ENCODE data around the gene SPEM3.

The SPEM3 gene

DNA sequence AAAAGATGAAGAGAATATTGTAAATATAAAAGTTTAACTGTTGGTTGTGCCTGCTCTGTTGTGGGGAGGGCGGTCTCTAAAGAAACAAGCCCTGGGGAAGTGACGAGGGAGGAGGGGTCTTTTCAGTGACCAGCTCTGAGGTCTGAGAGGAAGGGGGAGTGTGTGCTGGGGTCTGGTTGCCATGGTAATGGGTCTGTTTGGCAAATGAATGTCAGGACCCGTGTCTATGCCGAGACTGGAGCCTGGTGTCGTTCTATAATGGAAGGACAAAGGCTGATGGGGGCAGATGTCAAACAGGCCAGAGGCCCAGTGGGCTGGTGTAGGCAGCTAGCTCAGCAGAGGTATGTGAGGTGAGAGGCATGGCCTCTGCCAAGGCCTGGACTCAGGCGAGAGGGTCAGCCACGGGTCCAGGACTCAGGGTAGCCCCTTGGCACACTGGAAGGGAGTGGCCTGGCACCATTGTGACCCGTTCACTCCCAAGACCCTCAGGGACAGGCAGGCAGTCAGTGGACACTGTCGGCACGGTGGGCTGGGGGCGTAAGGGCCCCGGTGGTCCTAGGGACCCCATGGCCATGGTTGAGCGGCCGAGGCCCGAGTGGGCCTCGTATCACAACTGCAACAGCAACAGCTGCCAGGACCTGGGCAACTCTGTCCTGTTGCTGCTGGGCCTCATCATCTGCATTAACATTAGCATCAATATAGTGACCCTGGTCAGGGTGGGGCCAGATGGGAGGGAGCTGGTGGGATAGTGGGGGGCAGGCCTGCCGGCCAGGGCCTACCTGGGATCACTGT is 8.6 kb upstream of the SPEM3 start, which contains the start of gene SPEM1:
TSS of gene SPEM1 (plus strand) at position 506 of the 792 bp plus-strand sequence. CDS start at position 567, 61 bp downstream.
- H3K27ac ChIP-seq: no peak within 1 kb of the TSS

GRCh38 chr17:7421186-7421585 is 7.5 kb upstream of the SPEM3 start:
- DNase-seq: no peak
- no peak overlapping the region for H3K4me3 ChIP-seq
- peaks cover 0 to 9% of the 10 kb centered on the region in 2 donors for H3K27me3 ChIP-seq
- intact Hi-C loops (cut with DNase I; ENCODE audit: low total_unique reads): no loop called here
- peaks cover 0 to 19% (median 13%) of the 10 kb centered on the region in 3 donors for H3K36me3 ChIP-seq
- no peaks in the 10 kb centered on the region for H3K4me1 ChIP-seq
- no peak overlapping the region for H3K27ac ChIP-seq
- TF ChIP-seq CTCF (IDR thresholded peaks at IDR 0.05): no peak
- H3K9me3 ChIP-seq: no peaks in the 10 kb centered on the region

More for the DNA sequence above, 8.6 kb upstream of the SPEM3 start, which contains the start of gene SPEM1:
- Histone ChIP-seq H3K27me3 (peaks cover 0 to 9% of the 10 kb centered on the region in 2 donors), H3K9me3 (no peaks in the 10 kb centered on the region), H3K4me1 (no peaks in the 10 kb centered on the region), H3K4me3 (no peak within 1 kb of the TSS), H3K36me3 (peaks cover 0 to 31% (median 16%) of the 10 kb centered on the region in 3 donors)
- intact Hi-C loops (cut with DNase I; ENCODE audit: low total_unique reads): no loop called here
- DNase-seq: no peak
- no peak for TF ChIP-seq CTCF (IDR thresholded peaks at IDR 0.05)

DNA sequence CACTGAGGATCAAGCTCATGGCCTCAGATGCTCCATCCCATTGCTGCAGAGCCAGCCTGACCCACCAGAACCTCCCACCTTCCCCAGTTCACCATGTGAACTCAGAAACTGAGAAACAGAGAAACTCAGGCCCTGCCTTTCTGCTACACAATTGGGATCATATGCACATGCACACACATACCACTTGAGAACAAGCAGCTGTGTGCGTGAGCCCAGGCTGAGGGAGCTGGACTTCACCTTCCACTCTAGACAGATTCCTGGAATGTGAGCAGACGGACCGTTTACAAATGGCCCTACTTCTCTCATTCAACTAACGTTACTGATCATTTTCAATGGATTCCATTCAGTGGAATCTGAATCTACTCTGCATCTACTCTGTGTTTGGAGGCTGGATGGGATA is 5.0 kb upstream of the SPEM3 start:
- Histone ChIP-seq H3K4me1 (no peaks in the 10 kb centered on the region), H3K27me3 (peaks cover 0 to 7% of the 10 kb centered on the region in 2 donors), H3K4me3 (no peak overlapping the region), H3K36me3 (no peaks in the 10 kb centered on the region), H3K9me3 (no peaks in the 10 kb centered on the region), H3K27ac (no peak overlapping the region)
- intact Hi-C loops (cut with DNase I; ENCODE audit: low total_unique reads): no loop called here
- TF ChIP-seq CTCF (IDR thresholded peaks at IDR 0.05): no peak
- DNase-seq: no peak

DNA sequence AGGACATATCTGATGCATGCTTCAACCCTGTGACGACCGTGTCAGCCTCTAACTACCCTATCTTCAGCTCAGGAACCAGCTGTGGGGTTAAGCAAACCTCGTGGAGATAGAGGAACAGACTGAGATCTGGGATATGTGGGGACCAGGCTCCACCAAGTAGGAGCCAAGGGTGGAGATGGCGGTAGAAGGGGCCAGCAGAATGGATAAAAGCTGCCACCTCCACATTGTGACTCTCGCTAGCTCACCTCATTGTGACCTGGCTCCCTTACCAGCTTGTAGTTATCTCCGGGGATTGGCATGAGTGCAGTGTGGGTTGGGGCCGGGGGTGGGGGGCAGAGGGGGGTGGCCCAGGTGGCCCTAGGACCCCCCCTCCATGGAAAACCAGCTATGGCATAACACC is 3.3 kb upstream of the SPEM3 start, which contains the start of gene SPEM2:
TSS of gene SPEM2 (plus strand) at position 301 of the 400 bp plus-strand sequence. CDS start at position 374, 73 bp downstream.
- Histone ChIP-seq H3K27ac (no peak within 1 kb of the TSS), H3K4me3 (no peak within 1 kb of the TSS), H3K9me3 (no peaks in the 10 kb centered on the region), H3K4me1 (no peaks in the 10 kb centered on the region), H3K27me3 (no peaks in the 10 kb centered on the region), H3K36me3 (no peaks in the 10 kb centered on the region)
- no peak for TF ChIP-seq CTCF (IDR thresholded peaks at IDR 0.05)
- DNase-seq: no peak
- intact Hi-C loops (cut with DNase I; ENCODE audit: low total_unique reads): no loop called here

DNA sequence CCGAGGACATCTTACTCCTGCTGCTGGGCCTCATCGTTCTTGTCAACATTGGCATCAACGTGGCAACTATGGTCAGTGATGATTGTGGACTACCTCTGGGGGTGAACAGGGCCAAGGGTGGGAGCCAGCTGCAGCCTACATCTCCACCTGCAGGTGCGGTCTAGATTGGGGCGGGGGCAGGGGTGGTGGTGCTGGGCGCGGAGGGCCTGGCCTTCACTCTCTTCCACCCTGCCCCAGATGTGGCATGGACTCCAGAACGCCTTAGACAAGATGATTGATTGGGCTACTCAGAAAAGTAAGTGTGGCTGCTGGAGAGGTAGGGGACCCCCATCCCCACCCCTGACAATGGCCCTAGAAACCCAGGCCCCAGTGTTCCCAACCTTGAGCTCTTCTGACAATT is 2.9 kb upstream of the SPEM3 start:
- Histone ChIP-seq H3K4me3 (no peak overlapping the region), H3K36me3 (no peaks in the 10 kb centered on the region)
- intact Hi-C loops (cut with DNase I; ENCODE audit: low total_unique reads): no loop called here

More for the DNA sequence above, 2.9 kb upstream of the SPEM3 start:
- H3K27ac ChIP-seq: no peak overlapping the region
- DNase-seq: no peak
- no peak for TF ChIP-seq CTCF (IDR thresholded peaks at IDR 0.05)
- no peaks in the 10 kb centered on the region for H3K9me3 ChIP-seq
- no peaks in the 10 kb centered on the region for H3K27me3 ChIP-seq
- H3K4me1 ChIP-seq: no peaks in the 10 kb centered on the region
